Cardiac fibroblast (primary cell): ENCODE results near the gene AP1AR.
A peak's percentile ranks its signal among the peaks of the same experiment; 100 is the strongest.

ENCODE experiments used
- DNase-seq, 2 donors: peaks; one replicate each; pipeline versions ENCODE4 v3.0.0 to v3.0.0-alpha.2; 2010; ENCODE audit warnings: low read depth in 2 of 2
- H3K4me3 ChIP-seq, 2 donors: replicated peaks in 1 of 2; 1 replicate in 1 of 2; 2 replicates in 1 of 2; pipeline ENCODE4 v1.5.1; 2011; ENCODE audit warnings: low read depth in 2 of 2, low read length in 2 of 2, mild to moderate bottlenecking in 2 of 2, moderate library complexity in 1 of 2
- TF ChIP-seq, protein P1 (sequence below): IDR thresholded peaks from one replicate; pipeline ENCODE4 v1.5.1; 2011; ENCODE audit warnings: low read depth, mild to moderate bottlenecking, low read length, inconsistent platforms

Gene AP1AR

GRCh38 chr4:112231779-112232713 lies at the start of gene AP1AR:
Gene AP1AR, plus strand, starts transcription at chr4:112231787. Its CDS starts 305 bp downstream, at chr4:112232092.
- TF ChIP-seq, protein P1, sequence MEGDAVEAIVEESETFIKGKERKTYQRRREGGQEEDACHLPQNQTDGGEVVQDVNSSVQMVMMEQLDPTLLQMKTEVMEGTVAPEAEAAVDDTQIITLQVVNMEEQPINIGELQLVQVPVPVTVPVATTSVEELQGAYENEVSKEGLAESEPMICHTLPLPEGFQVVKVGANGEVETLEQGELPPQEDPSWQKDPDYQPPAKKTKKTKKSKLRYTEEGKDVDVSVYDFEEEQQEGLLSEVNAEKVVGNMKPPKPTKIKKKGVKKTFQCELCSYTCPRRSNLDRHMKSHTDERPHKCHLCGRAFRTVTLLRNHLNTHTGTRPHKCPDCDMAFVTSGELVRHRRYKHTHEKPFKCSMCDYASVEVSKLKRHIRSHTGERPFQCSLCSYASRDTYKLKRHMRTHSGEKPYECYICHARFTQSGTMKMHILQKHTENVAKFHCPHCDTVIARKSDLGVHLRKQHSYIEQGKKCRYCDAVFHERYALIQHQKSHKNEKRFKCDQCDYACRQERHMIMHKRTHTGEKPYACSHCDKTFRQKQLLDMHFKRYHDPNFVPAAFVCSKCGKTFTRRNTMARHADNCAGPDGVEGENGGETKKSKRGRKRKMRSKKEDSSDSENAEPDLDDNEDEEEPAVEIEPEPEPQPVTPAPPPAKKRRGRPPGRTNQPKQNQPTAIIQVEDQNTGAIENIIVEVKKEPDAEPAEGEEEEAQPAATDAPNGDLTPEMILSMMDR, result peak; percentile 49
- peak; percentile 72 to 80 for DNase-seq
- peak within 1 kb of the TSS; percentile 91 to 99 for H3K4me3 ChIP-seq

DNA sequence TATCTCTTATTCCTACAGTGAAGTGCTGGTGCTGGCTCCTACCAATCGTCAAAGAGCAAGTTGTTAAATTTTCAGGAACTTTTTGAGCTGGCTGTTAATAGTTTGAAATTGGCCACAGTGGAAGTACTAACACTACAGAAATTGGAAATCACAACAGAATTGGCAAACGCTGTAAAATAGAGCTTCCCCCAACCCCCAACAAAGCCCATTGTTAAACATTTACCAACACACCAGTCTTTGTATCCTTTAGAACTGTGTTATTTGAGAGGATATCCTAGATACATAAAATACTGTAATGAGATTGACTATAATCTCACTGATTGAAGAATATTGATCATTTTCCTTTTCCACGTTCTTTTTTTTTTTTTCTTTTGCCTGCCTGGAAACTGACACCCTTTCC lies 49.0 kb upstream of the AP1AR start:
- H3K4me3 ChIP-seq, result no peak overlapping the region
- TF ChIP-seq, protein P1, result no peak
- DNase-seq, result no peak

DNA sequence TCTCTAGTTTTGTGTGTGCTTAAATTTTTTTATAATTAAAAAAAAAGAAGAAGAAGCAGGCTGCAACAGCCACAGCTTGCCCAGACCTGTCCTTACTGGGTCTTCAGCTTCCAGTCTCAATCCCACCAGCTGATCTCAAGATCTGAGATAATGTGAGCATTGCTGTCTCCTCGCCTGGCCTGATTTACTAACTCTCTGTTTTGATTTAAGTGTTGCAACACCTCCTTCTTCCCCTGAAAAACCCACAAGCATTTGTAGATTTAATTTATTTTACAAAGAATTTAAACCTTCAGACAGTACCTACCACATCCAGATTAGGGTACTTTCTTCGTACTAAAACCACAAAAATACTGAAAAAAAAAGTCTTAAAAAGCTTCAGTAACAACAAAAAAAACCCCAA lies 48.3 kb upstream of the AP1AR start:
- DNase-seq, result peak; percentile 41 to 49
- no peak overlapping the region for H3K4me3 ChIP-seq
- TF ChIP-seq, protein P1, result no peak

GRCh38 chr4:112184438-112184837 lies 47.1 kb upstream of the AP1AR start:
- H3K4me3 ChIP-seq, result no peak overlapping the region
- TF ChIP-seq, protein P1, result no peak
- DNase-seq, result no peak

DNA sequence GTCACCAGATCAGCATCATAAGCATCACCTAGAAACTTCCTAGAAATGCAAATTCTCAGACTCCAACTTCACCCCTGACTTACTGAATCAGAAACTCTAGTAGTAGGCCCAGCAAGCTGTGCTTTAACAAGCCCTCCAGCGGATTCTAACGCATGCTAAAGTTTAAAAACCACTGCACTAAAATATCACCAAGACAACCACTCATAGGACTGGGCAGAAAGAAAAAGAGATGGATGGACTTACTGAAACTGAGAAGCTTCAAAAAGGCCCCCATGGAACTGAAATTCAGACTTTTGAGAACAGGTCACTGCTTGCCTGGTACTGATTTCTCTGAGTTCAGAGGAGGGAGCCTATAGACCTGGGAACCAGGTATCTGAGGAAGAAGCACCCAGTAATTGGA lies 46.3 kb upstream of the AP1AR start:
- DNase-seq, result no peak
- TF ChIP-seq, protein P1, result no peak
- H3K4me3 ChIP-seq, result no peak overlapping the region

GRCh38 chr4:112185740-112186670 lies 45.6 kb upstream of the AP1AR start:
- TF ChIP-seq, protein P1, result no peak
- DNase-seq, result no peak
- H3K4me3 ChIP-seq, result no peak overlapping the region
